Panc1 (cell line): ENCODE results near the gene CLPTM1.

Experiments
- CTCF ChIP-seq: fragments of 450-650 bp; IDR thresholded peaks from 2 replicates; pipeline ENCODE4 v1.5.1; 2017; ENCODE audit warnings: mild to moderate bottlenecking
- SIN3A ChIP-seq: IDR thresholded peaks from 2 replicates; pipeline ENCODE4 v1.6.1; 2012; ENCODE audit warnings: low read depth, mild to moderate bottlenecking, low read length, moderate library complexity, borderline replicate concordance; ENCODE audit not compliant: insufficient read depth

GRCh38 chr19:45025264-45025663 is 70.1 kb downstream of the CLPTM1 start:
- TF ChIP-seq CTCF (no peak), SIN3A (no peak)
